Measurements from ENCODE around the gene MOSMO. TPM values are rescaled to one million over a fixed set of nuclear protein-coding genes. Genes with fewer than 3 reads are reported as not detected.
"Not testable (repeated sequence)": the region's sequence is repeated elsewhere in the genome, so short reads cannot be mapped to it uniquely, and the experiment has no call there.

Gene MOSMO
- total RNA-seq, 1 donor from 2014 or later, result 19.7 TPM

GRCh38 chr16:22093331-22093730 is 85.4 kb downstream of the MOSMO start:
- DNase-seq (ENCODE audit: low spot score), result no peak

GRCh38 chr16:22093996-22094395 is 86.1 kb downstream of the MOSMO start:
- no peak for DNase-seq (ENCODE audit: low spot score)

GRCh38 chr16:22098405-22099255 is 90.7 kb downstream of the MOSMO start:
- DNase-seq (ENCODE audit: low spot score), result no peak

GRCh38 chr16:22099256-22099975 is 91.5 kb downstream of the MOSMO start:
- DNase-seq (ENCODE audit: low spot score), result no peak

- DNase-seq (ENCODE audit: low spot score), result no peak
Observed at GRCh38 chr16:22103441-22103840, 95.5 kb downstream of the MOSMO start.

- no peak for DNase-seq (ENCODE audit: low spot score)
Observed at GRCh38 chr16:22109258-22109898, 101.5 kb downstream of the MOSMO start.

GRCh38 chr16:22111629-22112028 is 103.7 kb downstream of the MOSMO start:
- not testable (repeated sequence) for DNase-seq (ENCODE audit: low spot score)

- no peak for DNase-seq (ENCODE audit: low spot score)
Observed at GRCh38 chr16:22116095-22116700, 108.3 kb downstream of the MOSMO start.

GRCh38 chr16:22117609-22118008 is 109.7 kb downstream of the MOSMO start:
- no peak for DNase-seq (ENCODE audit: low spot score)

- DNase-seq (ENCODE audit: low spot score), result no peak
Observed at GRCh38 chr16:22120440-22120839, 112.5 kb downstream of the MOSMO start.

GRCh38 chr16:22122239-22122638 is 114.3 kb downstream of the MOSMO start:
- DNase-seq (ENCODE audit: low spot score), result no peak

- DNase-seq (ENCODE audit: low spot score), result no peak
Observed at GRCh38 chr16:22123146-22123545, 115.2 kb downstream of the MOSMO start.

GRCh38 chr16:22123759-22124490 is 116.0 kb downstream of the MOSMO start:
- no peak for DNase-seq (ENCODE audit: low spot score)

- DNase-seq (ENCODE audit: low spot score), result no peak
Observed at GRCh38 chr16:22124583-22125284, 116.8 kb downstream of the MOSMO start.

- DNase-seq (ENCODE audit: low spot score), result no peak
Observed at GRCh38 chr16:22126037-22126558, 118.2 kb downstream of the MOSMO start.

- not testable (repeated sequence) for DNase-seq (ENCODE audit: low spot score)
Observed at GRCh38 chr16:22128537-22128936, 120.6 kb downstream of the MOSMO start.

- DNase-seq (ENCODE audit: low spot score), result no peak
Observed at GRCh38 chr16:22130528-22130927, 122.6 kb downstream of the MOSMO start.

GRCh38 chr16:22132801-22133200 is 124.9 kb downstream of the MOSMO start:
- DNase-seq (ENCODE audit: low spot score), result no peak

Measured in ureter (tissue), 1 donor.